Activated CD4-positive, alpha-beta memory T cell treated with anti-CD3 and anti-CD28 coated beads, Interleukin-2, amount 10 ng/mL, durations not matched to agents 7 days and 5 days (primary cell): Measurements from ENCODE around the gene POLR2L. TPM values are rescaled to one million over a fixed set of nuclear protein-coding genes. Genes with fewer than 3 reads are reported as not detected.

Source experiments
- CTCF ChIA-PET: fragments of 350-600 bp; sonication (Branson Sonifier 250); formaldehyde crosslinking; loops from one replicate; lab custom pipeline; 2021; ENCODE audit warnings: antibody characterized with exemption, inconsistent platforms; lab: Charles Lee
- POLR2A ChIA-PET: fragments of 350-600 bp; sonication (Branson Sonifier 250); formaldehyde crosslinking; loops from one replicate; lab custom pipeline; 2021; ENCODE audit warnings: antibody characterized with exemption; lab: Charles Lee
- DNase-seq: peaks from one replicate; pipeline ENCODE4 v3.0.0-alpha.2; 2020
- H3K27ac Mint-ChIP-seq: one replicate; pipeline ENCODE4 v1.8.0; 2021; ENCODE audit warnings: mild to moderate bottlenecking, mixed read lengths
- H3K27me3 Mint-ChIP-seq: one replicate; pipeline ENCODE4 v1.8.0; 2021; ENCODE audit warnings: mixed read lengths
- H3K36me3 Mint-ChIP-seq: one replicate; pipeline ENCODE4 v1.8.0; 2021; ENCODE audit warnings: low read depth, mixed read lengths
- H3K4me1 Mint-ChIP-seq: one replicate; pipeline ENCODE4 v1.8.0; 2021; ENCODE audit warnings: mixed read lengths
- H3K4me3 Mint-ChIP-seq: one replicate; pipeline ENCODE4 v1.8.0; 2021; ENCODE audit warnings: mild to moderate bottlenecking, mixed read lengths
- H3K9me3 Mint-ChIP-seq: one replicate; pipeline ENCODE4 v1.8.0; 2021; ENCODE audit warnings: mixed read lengths
- total RNA-seq, 2 experiments: library from RNA; stranded (reverse); gene quantifications; one replicate each; pipeline ENCODE4 v1.2.3, GENCODE V29; 2021

Gene POLR2L
- total RNA-seq, 2 experiments from 2014 or later = 59.3 to 61.5 TPM

- DNase-seq = no peak
Measured at GRCh38 chr11:858053-858761, 15.9 kb upstream of the POLR2L start.

DNA sequence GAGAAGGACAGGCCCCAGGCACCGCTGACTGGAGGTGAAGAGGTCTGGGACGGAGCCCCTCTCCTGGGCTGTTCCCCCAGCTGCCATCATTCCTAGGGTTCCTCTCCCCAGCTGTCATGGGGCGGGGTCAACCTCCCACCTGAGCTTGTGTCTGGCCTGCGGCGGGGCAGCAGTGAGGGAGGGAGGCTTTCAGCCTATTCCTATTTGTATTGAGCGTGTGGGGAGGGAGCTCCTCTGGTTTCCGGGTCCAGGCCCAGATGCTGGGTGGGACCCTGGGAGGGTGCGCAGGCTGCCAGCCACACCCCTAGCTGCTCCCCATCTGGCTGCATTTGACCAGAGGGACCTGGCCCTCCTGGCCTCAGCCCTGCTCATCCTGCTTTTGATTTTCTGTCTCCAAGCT, 14.1 kb upstream of the POLR2L start:
- no peak overlapping the region for H3K4me3 Mint-ChIP-seq
- H3K4me1 Mint-ChIP-seq = no peaks in the 10 kb centered on the region
- no peaks in the 10 kb centered on the region for H3K9me3 Mint-ChIP-seq
- ChIA-PET CTCF (interaction anchor here (2.6 kb wide), 1 partner anchor 8 kb away, joined by 10 read pairs; no protein-coding TSS in a partner anchor), POLR2A (no interaction called here)
- H3K27me3 Mint-ChIP-seq = peaks cover under 1% of the 10 kb centered on the region
- DNase-seq = no peak
- no peaks in the 10 kb centered on the region for H3K36me3 Mint-ChIP-seq
- H3K27ac Mint-ChIP-seq = no peak overlapping the region

More at GRCh38 chr11:858053-858761, 15.9 kb upstream of the POLR2L start:
- no peak overlapping the region for H3K27ac Mint-ChIP-seq
- H3K27me3 Mint-ChIP-seq = no peaks in the 10 kb centered on the region
- H3K4me3 Mint-ChIP-seq = no peak overlapping the region
- ChIA-PET CTCF (interaction anchor here (2.6 kb wide), 1 partner anchor 10 kb away, joined by 10 read pairs; no protein-coding TSS in a partner anchor), POLR2A (no interaction called here)
- H3K9me3 Mint-ChIP-seq = no peaks in the 10 kb centered on the region
- no peaks in the 10 kb centered on the region for H3K4me1 Mint-ChIP-seq
- H3K36me3 Mint-ChIP-seq = no peaks in the 10 kb centered on the region

GRCh38 chr11:855796-856195, 13.5 kb upstream of the POLR2L start:
- no peak overlapping the region for H3K4me3 Mint-ChIP-seq
- ChIA-PET CTCF (interaction anchor here (0.7 kb wide), 1 partner anchor 721 kb away, joined by 4 read pairs; no protein-coding TSS in a partner anchor), POLR2A (no interaction called here)
- no peaks in the 10 kb centered on the region for H3K9me3 Mint-ChIP-seq
- DNase-seq = no peak
- H3K27ac Mint-ChIP-seq = no peak overlapping the region
- H3K4me1 Mint-ChIP-seq = no peaks in the 10 kb centered on the region
- H3K36me3 Mint-ChIP-seq = no peaks in the 10 kb centered on the region
- peaks cover 3% of the 10 kb centered on the region for H3K27me3 Mint-ChIP-seq

DNA sequence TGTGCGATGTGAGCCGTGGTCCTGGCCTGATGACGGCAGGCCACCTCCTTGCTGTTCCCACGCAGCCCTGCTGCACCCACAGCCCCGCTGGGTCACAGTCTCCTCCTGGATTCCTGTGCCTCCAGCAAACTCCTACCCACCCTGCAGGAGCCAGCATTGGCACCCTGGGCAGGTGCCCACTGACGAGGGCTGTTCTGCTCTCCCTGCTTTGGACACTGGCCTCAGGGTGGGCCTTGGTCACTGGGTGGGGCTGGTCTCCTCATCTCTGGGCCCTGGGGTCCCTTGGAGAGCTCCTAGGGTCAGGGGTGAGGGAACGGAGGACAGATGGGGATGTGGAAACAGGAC, 13.0 kb upstream of the POLR2L start:
- Mint-ChIP-seq H3K4me3 (no peak overlapping the region), H3K27ac (no peak overlapping the region), H3K4me1 (no peaks in the 10 kb centered on the region), H3K27me3 (peaks cover 3% of the 10 kb centered on the region), H3K9me3 (no peaks in the 10 kb centered on the region), H3K36me3 (no peaks in the 10 kb centered on the region)
- ChIA-PET POLR2A (no interaction called here), CTCF (interaction anchor here (0.7 kb wide), 1 partner anchor 721 kb away, joined by 4 read pairs; no protein-coding TSS in a partner anchor)
- DNase-seq = no peak

DNA sequence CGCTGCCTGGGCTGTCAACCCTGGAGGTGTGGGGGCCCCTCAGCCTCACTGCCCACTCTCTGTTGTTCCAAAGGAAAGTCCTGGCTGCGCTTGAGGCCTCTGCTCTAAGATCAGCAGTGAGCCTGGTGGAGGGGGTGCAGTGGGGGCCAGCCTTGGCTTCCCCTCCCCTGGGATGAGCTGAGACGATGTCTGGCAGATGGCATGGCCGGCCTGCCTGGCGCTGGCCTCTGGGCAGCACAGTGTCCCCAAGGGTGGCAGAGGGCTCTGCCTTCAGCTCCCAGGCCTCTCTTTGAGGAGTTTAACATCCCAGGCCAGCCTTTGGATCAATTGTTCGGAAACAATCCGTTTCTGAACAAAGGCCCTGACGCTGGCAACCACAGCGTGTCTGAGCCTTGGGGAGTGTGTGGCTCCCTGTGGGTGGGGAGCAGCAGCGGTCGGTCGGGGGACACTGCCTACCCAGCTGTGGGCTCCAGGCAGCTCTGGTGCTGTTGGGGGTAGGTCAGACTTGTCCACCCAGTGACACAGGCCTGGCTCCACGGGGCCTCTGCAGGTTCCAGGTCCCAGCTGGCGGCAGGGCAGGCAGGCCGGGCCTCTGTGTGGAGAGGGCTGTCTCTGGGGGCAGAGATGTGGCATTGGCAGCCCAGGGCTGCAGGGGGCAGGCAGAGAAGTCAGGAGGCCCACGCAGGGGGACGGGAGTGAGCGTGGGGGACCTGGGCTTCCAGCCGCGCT, 12.4 kb upstream of the POLR2L start:
- CTCF ChIA-PET = no interaction called here
- Mint-ChIP-seq H3K36me3 (no peaks in the 10 kb centered on the region), H3K27ac (no peak overlapping the region), H3K4me1 (no peaks in the 10 kb centered on the region), H3K27me3 (peaks cover 3% of the 10 kb centered on the region), H3K4me3 (no peak overlapping the region), H3K9me3 (no peaks in the 10 kb centered on the region)
- POLR2A ChIA-PET = interaction anchor here (1.0 kb wide), 1 partner anchor 12 kb away, joined by 3 read pairs; the partner anchor contains the start of gene TSPAN4
- DNase-seq = no peak

GRCh38 chr11:853682-854448, 11.5 kb upstream of the POLR2L start:
- Mint-ChIP-seq H3K9me3 (no peaks in the 10 kb centered on the region), H3K4me3 (no peak overlapping the region), H3K36me3 (no peaks in the 10 kb centered on the region), H3K27me3 (peaks cover 6% of the 10 kb centered on the region), H3K4me1 (peaks cover 1% of the 10 kb centered on the region), H3K27ac (no peak overlapping the region)
- DNase-seq = no peak
- ChIA-PET POLR2A (interaction anchor here (1.0 kb wide), 1 partner anchor 11 kb away, joined by 3 read pairs; the partner anchor contains the start of gene TSPAN4), CTCF (no interaction called here)

DNA sequence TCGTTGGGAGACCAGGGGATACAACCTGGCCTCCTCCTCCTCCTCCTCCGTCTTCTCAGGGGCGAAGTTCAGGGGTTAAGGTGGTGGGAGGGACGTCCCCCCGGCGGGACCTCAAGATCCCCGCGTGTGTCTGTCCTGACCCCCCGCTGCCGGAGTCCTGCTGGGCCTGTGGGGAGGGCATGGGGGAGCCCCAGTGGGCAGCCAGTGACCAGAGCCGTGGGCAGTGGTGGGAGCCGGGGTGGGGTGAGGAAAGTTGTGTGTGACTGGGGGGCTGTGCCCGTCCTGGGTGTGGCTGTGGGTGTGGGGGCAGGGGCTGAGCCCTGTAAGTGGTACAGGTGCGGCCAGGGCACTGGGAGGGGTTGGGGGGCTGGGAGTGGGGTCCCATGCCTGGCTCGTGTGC, 10.4 kb upstream of the POLR2L start:
- no peak overlapping the region for H3K4me3 Mint-ChIP-seq
- CTCF ChIA-PET = no interaction called here
- no peaks in the 10 kb centered on the region for H3K9me3 Mint-ChIP-seq
- no peak overlapping the region for H3K27ac Mint-ChIP-seq
- POLR2A ChIA-PET = no interaction called here
- H3K4me1 Mint-ChIP-seq = peaks cover 7% of the 10 kb centered on the region
- H3K27me3 Mint-ChIP-seq = peaks cover 11% of the 10 kb centered on the region
- H3K36me3 Mint-ChIP-seq = no peaks in the 10 kb centered on the region
- no peak for DNase-seq

- Mint-ChIP-seq H3K27ac (no peak overlapping the region), H3K27me3 (peaks cover 11% of the 10 kb centered on the region), H3K4me1 (peaks cover 7% of the 10 kb centered on the region), H3K9me3 (no peaks in the 10 kb centered on the region), H3K4me3 (no peak overlapping the region), H3K36me3 (no peaks in the 10 kb centered on the region)
- no peak for DNase-seq
- CTCF ChIA-PET = interaction anchor here (0.6 to 1.4 kb wide), 3 partner anchors 23 to 200 kb away, joined by 4 to 6 read pairs (median 4); no protein-coding TSS in a partner anchor
- POLR2A ChIA-PET = interaction anchor here (0.6 to 1.6 kb wide), 2 partner anchors 9 to 11 kb away, joined by 4 to 5 read pairs; partner anchors contain the start of genes POLR2L and TSPAN4
Measured at GRCh38 chr11:850775-851763, 8.7 kb upstream of the POLR2L start.

- no peak for DNase-seq
- Mint-ChIP-seq H3K4me3 (peak overlapping the region; percentile 50), H3K36me3 (no peaks in the 10 kb centered on the region), H3K27ac (no peak overlapping the region), H3K9me3 (no peaks in the 10 kb centered on the region), H3K27me3 (peaks cover 11% of the 10 kb centered on the region), H3K4me1 (peaks cover 7% of the 10 kb centered on the region)
- ChIA-PET POLR2A (interaction anchor here (1.6 kb wide), 1 partner anchor 8 kb away, joined by 5 read pairs; the partner anchor contains the start of genes POLR2L and TSPAN4), CTCF (interaction anchor here (1.4 kb wide), 1 partner anchor 201 kb away, joined by 6 read pairs; no protein-coding TSS in a partner anchor)
Measured at GRCh38 chr11:849951-850774, 7.8 kb upstream of the POLR2L start.

DNA sequence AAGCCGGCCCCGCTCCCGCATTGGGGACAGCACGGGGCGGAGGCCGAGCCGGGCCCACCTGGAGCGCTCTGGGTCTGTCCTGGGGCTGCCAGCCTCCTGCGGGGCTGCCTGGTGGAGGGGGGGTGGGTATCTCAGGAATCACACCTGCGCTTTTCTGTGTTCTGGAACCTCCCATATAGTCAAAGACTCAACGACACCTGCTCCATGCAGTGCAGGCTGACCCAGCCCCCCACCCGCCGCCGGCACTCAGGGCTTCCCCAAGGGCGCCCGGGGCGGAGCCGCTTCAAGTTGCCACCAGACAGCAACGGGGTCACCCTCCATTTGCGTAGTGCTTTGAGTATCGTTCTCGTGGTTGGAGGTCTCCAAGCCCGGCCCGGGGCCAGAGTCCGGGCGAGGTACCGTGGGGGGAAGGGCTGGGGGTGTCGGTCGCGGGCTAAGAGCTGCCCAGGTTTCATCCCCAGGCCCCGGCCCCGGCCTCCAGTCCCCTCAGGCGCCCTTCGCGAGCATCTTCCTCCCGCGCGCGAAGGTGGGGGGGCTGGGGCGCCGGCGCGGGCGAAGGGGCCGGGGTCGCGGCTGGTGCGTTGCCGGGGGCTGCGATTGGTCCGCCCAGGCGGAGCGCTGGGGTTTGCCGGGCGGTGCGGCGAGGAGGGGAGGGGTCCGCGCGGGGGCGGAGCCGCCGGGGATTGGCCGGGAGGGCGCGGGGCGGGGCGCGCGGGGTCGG, 6.9 kb upstream of the POLR2L start:
- POLR2A ChIA-PET = no interaction called here
- Mint-ChIP-seq H3K9me3 (no peaks in the 10 kb centered on the region), H3K4me1 (peaks cover 7% of the 10 kb centered on the region), H3K27ac (no peak overlapping the region), H3K27me3 (peaks cover 11% of the 10 kb centered on the region), H3K36me3 (no peaks in the 10 kb centered on the region), H3K4me3 (peak overlapping the region; percentile 53)
- DNase-seq = no peak
- CTCF ChIA-PET = interaction anchor here (0.9 to 2.2 kb wide), 3 partner anchors 8 to 202 kb away, joined by 7 to 10 read pairs (median 8); no protein-coding TSS in a partner anchor
